ENCODE results near the gene ADAMTSL4. TPM values are rescaled to one million over a fixed set of nuclear protein-coding genes. Genes with fewer than 3 reads are reported as not detected.

The ADAMTSL4 gene
- total RNA-seq, 1 experiment from 2014 or later, result 4.3 TPM

- intact Hi-C loops (cut with micrococcal nuclease), result no loop called here
- no peak overlapping the region for H3K27ac ChIP-seq (ENCODE audit: low read depth, low read length)
- H3K9me2 ChIP-seq (ENCODE audit: insufficient read depth), result no peaks in the 10 kb centered on the region
- no peak overlapping the region for H3K4me2 ChIP-seq (ENCODE audit: low read length)
- no peak overlapping the region for H3K9ac ChIP-seq (ENCODE audit: low read length)
- H3K27me3 ChIP-seq (ENCODE audit: insufficient read depth, low read length), result no peaks in the 10 kb centered on the region
- ChIA-PET RAD21 (ENCODE audit: low non-redundant PET in 1 of 2, low total read pairs in 2 of 2, uncharacterized antibody in 2 of 2, unreplicated experiment in 2 of 2) (no interaction called here), CTCF (interaction anchor here (0.7 kb wide), 1 partner anchor 94 kb away, joined by 3 read pairs; no protein-coding TSS in a partner anchor), POLR2A (interaction anchor here (1.0 kb wide), 1 partner anchor 30 kb away, joined by 4 read pairs; the partner anchor contains the start of gene MCL1)
- H3K4me3 ChIP-seq (replicated peaks in 1 of 2; ENCODE audit: low read depth in 1 of 2, low read length in 2 of 2), result no peak overlapping the region
- peaks cover 3 to 4% of the 10 kb centered on the region in 2 experiments; a peak in 1 of 4 replicates for H3K36me3 ChIP-seq (ENCODE audit: control insufficient read depth in 1 of 2, insufficient read depth in 2 of 2, low read length in 2 of 2)
- TF ChIP-seq CTCF (IDR thresholded peaks at IDR 0.05 in 2 of 3, conservative IDR thresholded peaks at IDR 0.05 in 1 of 3; ENCODE audit: borderline replicate concordance in 1 of 3, insufficient read depth in 1 of 3, low read depth in 2 of 3, low read length in 2 of 3) (no peak), YY1 (IDR thresholded peaks at IDR 0.05; ENCODE audit: extremely low read depth, insufficient replicate concordance, low read depth, low read length) (no peak), ZNF274 (IDR thresholded peaks at IDR 0.05; ENCODE audit: low read depth, low read length) (no peak), SP1 (IDR thresholded peaks at IDR 0.05; ENCODE audit: low read depth) (no peak), ELF1 (IDR thresholded peaks at IDR 0.05; ENCODE audit: borderline replicate concordance, low read depth) (no peak)
- BruUV-seq (replicated peaks), result no TSS peak
- ATAC-seq (no peak), DNase-seq (ENCODE audit: low read depth, low spot score) (no peak)
- H3K79me2 ChIP-seq (ENCODE audit: insufficient read depth, low read length), result no peaks in the 10 kb centered on the region
- H3K4me1 ChIP-seq (ENCODE audit: control insufficient read depth in 1 of 2, insufficient read depth in 2 of 2, low read length in 2 of 2), result peaks cover 25 to 48% of the 10 kb centered on the region in 2 experiments
- H3K9me3 ChIP-seq (ENCODE audit: control insufficient read depth in 1 of 2, insufficient read depth in 1 of 2, low read depth in 1 of 2, low read length in 2 of 2), result no peaks in the 10 kb centered on the region
- H2AFZ ChIP-seq (ENCODE audit: low read depth, low read length, poor library complexity, severe bottlenecking), result no peak overlapping the region
- H4K20me1 ChIP-seq (ENCODE audit: insufficient read depth), result no peaks in the 10 kb centered on the region
Observed at GRCh38 chr1:150609732-150610131, 60.5 kb downstream of the ADAMTSL4 start.

Small RNAs within 50 kb of the gene (microRNA-seq; reads per million reads assigned to microRNA genes)
- not detected for gene MIR4257 (ENCODE audit: borderline number of aligned reads)

Other genes with a start within 250 kb of the ADAMTSL4 start
- 59.9 TPM for gene PRPF3, start 227.9 kb upstream of the ADAMTSL4 start, total RNA-seq (2021; ENCODE audit: unreplicated experiment)
- gene RPRD2, start 185.3 kb upstream of the ADAMTSL4 start, total RNA-seq (2021; ENCODE audit: unreplicated experiment), result 26.7 TPM
- 23.2 TPM for gene TARS2, start 62.0 kb upstream of the ADAMTSL4 start, total RNA-seq (2021; ENCODE audit: unreplicated experiment)
- 2.0 TPM for gene ECM1, start 41.3 kb upstream of the ADAMTSL4 start, total RNA-seq (2021; ENCODE audit: unreplicated experiment)
- gene FALEC, start 33.7 kb upstream of the ADAMTSL4 start, total RNA-seq (2021; ENCODE audit: unreplicated experiment), result 0.59 TPM
- 146 TPM for gene MCL1, start 30.2 kb downstream of the ADAMTSL4 start, total RNA-seq (2021; ENCODE audit: unreplicated experiment)
- 130 TPM for gene ENSA, start 80.2 kb downstream of the ADAMTSL4 start, total RNA-seq (2021; ENCODE audit: unreplicated experiment)
- 28.0 TPM for gene GOLPH3L, start 147.7 kb downstream of the ADAMTSL4 start, total RNA-seq (2021; ENCODE audit: unreplicated experiment)
- not detected for gene HORMAD1, start 171.5 kb downstream of the ADAMTSL4 start, total RNA-seq (2021; ENCODE audit: unreplicated experiment)
- gene CTSS, start 216.4 kb downstream of the ADAMTSL4 start, total RNA-seq (2021; ENCODE audit: unreplicated experiment), result 0.57 TPM